Coronary artery (tissue), 2 donors: ENCODE measurements around the gene TDRD1.

Experiments
- DNase-seq: peaks from one replicate; pipeline ENCODE4 v3.0.0-alpha.2; 2017; ENCODE audit warnings: low spot score
- H3K27ac ChIP-seq, 2 donors: fragments of 200-600 bp; sonication (generic); one replicate each; pipeline ENCODE4 v1.5.1; 2016 to 2019
- H3K4me3 ChIP-seq: fragments of 200-600 bp; sonication (generic); 2 replicates; pipeline ENCODE4 v1.5.1; 2016; ENCODE audit warnings: mild to moderate bottlenecking, moderate library complexity
- CTCF ChIP-seq: fragments of 200-600 bp; sonication (generic); IDR thresholded peaks from one replicate; pipeline ENCODE4 v1.5.1; 2019; ENCODE audit warnings: antibody characterized with exemption

Gene TDRD1

GRCh38 chr10:114151486-114151885 is 27.7 kb upstream of the TDRD1 start:
- no peak for TF ChIP-seq CTCF

GRCh38 chr10:114151892-114152291 is 27.3 kb upstream of the TDRD1 start:
- no peak overlapping the region for H3K27ac ChIP-seq

More at GRCh38 chr10:114151486-114151885, 27.7 kb upstream of the TDRD1 start:
- H3K27ac ChIP-seq = no peak overlapping the region
- no peak overlapping the region for H3K4me3 ChIP-seq
- no peak for DNase-seq

DNA sequence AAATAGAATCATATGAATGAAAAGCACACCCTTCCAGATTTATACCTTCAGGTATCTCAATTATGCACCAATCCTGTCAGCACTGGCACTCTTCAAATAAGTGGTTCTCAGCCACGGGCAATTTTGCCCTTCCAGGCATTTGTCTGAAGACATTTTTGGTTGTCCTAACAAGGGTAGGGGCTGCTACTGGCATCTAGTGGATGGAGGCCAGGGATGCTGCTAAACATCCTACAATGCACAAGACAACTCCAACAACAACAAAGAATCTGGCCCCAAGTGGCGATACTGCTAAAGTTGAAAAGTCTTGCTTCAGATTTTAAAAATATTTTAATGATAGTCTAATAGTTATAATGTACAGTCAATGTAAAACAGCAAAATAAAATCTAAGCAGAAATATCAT is 21.2 kb upstream of the TDRD1 start:
- DNase-seq = no peak
- Histone ChIP-seq H3K27ac (no peak overlapping the region), H3K4me3 (no peak overlapping the region)
- no peak for TF ChIP-seq CTCF

More at GRCh38 chr10:114151892-114152291, 27.3 kb upstream of the TDRD1 start:
- DNase-seq = no peak
- no peak overlapping the region for H3K4me3 ChIP-seq
- no peak for TF ChIP-seq CTCF

DNA sequence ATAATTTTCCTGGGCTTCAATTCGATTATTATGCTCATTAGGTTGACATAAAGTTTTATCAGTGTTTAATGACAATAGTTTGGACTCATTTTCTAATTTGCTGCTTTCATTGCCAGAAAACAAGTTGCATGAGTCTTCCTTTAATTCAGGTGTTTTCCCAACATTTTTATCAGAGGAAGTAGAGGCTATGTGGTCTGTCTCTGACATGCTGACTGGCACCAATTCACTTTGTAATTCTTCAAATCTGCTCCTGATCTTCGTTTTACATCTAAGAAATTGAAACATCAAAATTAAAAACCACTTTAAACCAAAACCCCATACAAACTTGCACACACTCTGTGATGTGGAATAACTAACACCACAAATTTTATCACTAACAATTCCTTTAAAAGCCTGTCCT is 16.1 kb upstream of the TDRD1 start:
- Histone ChIP-seq H3K27ac (no peak overlapping the region), H3K4me3 (no peak overlapping the region)
- TF ChIP-seq CTCF = no peak
- DNase-seq = no peak

DNA sequence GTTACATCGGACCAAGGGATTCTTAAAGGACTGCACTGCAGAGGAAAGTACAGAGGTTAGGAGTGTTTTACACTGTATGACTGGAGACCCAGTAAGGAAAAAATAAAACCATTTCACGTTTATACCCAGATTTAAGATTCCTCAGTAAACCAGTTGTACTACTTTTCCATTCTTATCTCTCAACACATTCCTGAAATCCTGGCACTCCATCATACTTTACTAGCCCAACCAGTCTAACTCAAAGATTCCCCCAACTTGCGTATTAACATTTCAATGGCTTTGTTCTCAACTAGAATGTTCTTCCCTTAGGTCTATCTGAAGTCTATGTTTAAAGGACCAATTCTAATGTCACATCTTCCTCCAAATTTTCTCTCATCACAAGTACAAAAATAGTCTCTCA is 13.1 kb upstream of the TDRD1 start:
- no peak for TF ChIP-seq CTCF
- no peak for DNase-seq
- Histone ChIP-seq H3K27ac (no peak overlapping the region), H3K4me3 (no peak overlapping the region)

GRCh38 chr10:114166494-114166893 is 12.7 kb upstream of the TDRD1 start:
- Histone ChIP-seq H3K27ac (no peak overlapping the region), H3K4me3 (no peak overlapping the region)
- TF ChIP-seq CTCF = no peak
- no peak for DNase-seq

GRCh38 chr10:114167985-114168384 is 11.2 kb upstream of the TDRD1 start:
- Histone ChIP-seq H3K27ac (no peak overlapping the region), H3K4me3 (no peak overlapping the region)
- no peak for DNase-seq
- TF ChIP-seq CTCF = no peak
